Panc1 (cell line): ENCODE data around the gene AARS2. TPM values are rescaled to one million over a fixed set of nuclear protein-coding genes. Genes with fewer than 3 reads are reported as not detected.
A peak's percentile ranks its signal among the peaks of the same experiment; 100 is the strongest.

ENCODE experiments used
- ATAC-seq: fragments of 200-7000 bp; cut with Tn5 transposase; 2 replicates; pipeline ENCODE4 v1.9.1; 2020; ENCODE audit warnings: mild to moderate bottlenecking, moderate library complexity
- BruUV-seq: library from RNA; stranded (reverse); fragments of 400-500 nt; replicated peaks from 2 replicates; lab custom pipeline; 2021; lab: Mats Ljungman, UMichigan
- CTCF ChIA-PET: fragments of 300-600 bp; sonication (Branson Sonifier 250); formaldehyde crosslinking; loops from one replicate; lab custom pipeline; 2022; ENCODE audit warnings: antibody characterized with exemption; lab: Charles Lee
- POLR2A ChIA-PET: fragments of 300-600 bp; sonication (Branson Sonifier 250); formaldehyde crosslinking; loops from one replicate; lab custom pipeline; 2022; ENCODE audit warnings: antibody characterized with exemption; lab: Charles Lee
- DNase-seq: peaks from one replicate; pipeline ENCODE4 v3.0.0-alpha.2; 2010; ENCODE audit warnings: low read depth, low spot score
- H3K27ac ChIP-seq: 2 replicates; pipeline ENCODE4 v1.5.1; 2011; ENCODE audit warnings: mild to moderate bottlenecking, low read length, inconsistent platforms
- H3K27me3 ChIP-seq: fragments of 200-500 bp; sonication (Bioruptor generic); 2 replicates; pipeline ENCODE4 v1.6.0; 2014; ENCODE audit warnings: low read length, inconsistent platforms; ENCODE audit not compliant: control insufficient read depth, insufficient read depth
- H3K36me3 ChIP-seq: fragments of 200-500 bp; sonication (Bioruptor generic); 2 replicates; pipeline ENCODE4 v1.5.1; 2014; ENCODE audit warnings: inconsistent platforms, mild to moderate bottlenecking, low read length, moderate library complexity; ENCODE audit not compliant: control insufficient read depth, insufficient read depth
- H3K4me1 ChIP-seq: 2 replicates; pipeline ENCODE4 v1.5.1; 2011; ENCODE audit warnings: inconsistent platforms, mild to moderate bottlenecking, low read length, moderate library complexity; ENCODE audit not compliant: control insufficient read depth, insufficient read depth
- H3K4me3 ChIP-seq, 2 experiments: 2 replicates each; pipeline ENCODE4 v1.5.1; 2011 to 2012; ENCODE audit warnings: low read depth in 2 of 2, low read length in 2 of 2, mild to moderate bottlenecking in 2 of 2, inconsistent platforms in 1 of 2, moderate library complexity in 1 of 2
- H3K9me3 ChIP-seq: fragments of 200-500 bp; sonication (Bioruptor generic); 2 replicates; pipeline ENCODE4 v1.5.1; 2014; ENCODE audit warnings: low read depth, mild to moderate bottlenecking, inconsistent platforms, low read length, moderate library complexity; ENCODE audit not compliant: control insufficient read depth, insufficient read depth
- CTCF ChIP-seq: fragments of 450-650 bp; IDR thresholded peaks from 2 replicates; pipeline ENCODE4 v1.5.1; 2017; ENCODE audit warnings: mild to moderate bottlenecking
- POLR2AphosphoS5 ChIP-seq: IDR thresholded peaks from 2 replicates; pipeline ENCODE4 v1.6.1; 2012; ENCODE audit warnings: mild to moderate bottlenecking, low read depth, low read length, moderate library complexity
- SIN3A ChIP-seq: IDR thresholded peaks from 2 replicates; pipeline ENCODE4 v1.6.1; 2012; ENCODE audit warnings: low read depth, mild to moderate bottlenecking, low read length, moderate library complexity, borderline replicate concordance; ENCODE audit not compliant: insufficient read depth
- TCF7L2 ChIP-seq: IDR thresholded peaks from 2 replicates; pipeline ENCODE4 v1.6.1; 2011; ENCODE audit warnings: mild to moderate bottlenecking, low read depth, low read length, inconsistent platforms
- in situ Hi-C: cut with HindIII; loops from 2 replicates; pipeline ENCODE4 v1.10.0; 2016; ENCODE audit warnings: low sequenced_read_pairs, low pct_unique_long_range_greater_than_20kb
- intact Hi-C: fragments of 100-400 bp; cut with micrococcal nuclease; formaldehyde crosslinking; loops from one replicate; pipeline ENCODE4 v1.10.0; 2022; ENCODE audit not compliant: unreplicated experiment
- total RNA-seq: library from RNA; stranded (reverse); gene quantifications from one replicate; pipeline ENCODE4 v1.2.1, GENCODE V29; 2021; ENCODE audit not compliant: unreplicated experiment
- TF ChIP-seq, protein P1 (sequence below), 2 experiments: IDR thresholded peaks; 2 replicates each; pipeline ENCODE4 v1.6.1; 2011 to 2012; ENCODE audit warnings: low read depth in 2 of 2, control low read depth in 1 of 2, low read length in 1 of 2, mild to moderate bottlenecking in 1 of 2, moderate library complexity in 1 of 2; ENCODE audit not compliant: insufficient read depth in 1 of 2

AARS2 gene
- total RNA-seq, 1 experiment from 2014 or later, result 13.1 TPM

GRCh38 chr6:44269178-44269920 lies 43.8 kb downstream of the AARS2 start:
- TF ChIP-seq CTCF (no peak), TCF7L2 (no peak), POLR2AphosphoS5 (no peak), SIN3A (no peak)
- TF ChIP-seq, protein P1, sequence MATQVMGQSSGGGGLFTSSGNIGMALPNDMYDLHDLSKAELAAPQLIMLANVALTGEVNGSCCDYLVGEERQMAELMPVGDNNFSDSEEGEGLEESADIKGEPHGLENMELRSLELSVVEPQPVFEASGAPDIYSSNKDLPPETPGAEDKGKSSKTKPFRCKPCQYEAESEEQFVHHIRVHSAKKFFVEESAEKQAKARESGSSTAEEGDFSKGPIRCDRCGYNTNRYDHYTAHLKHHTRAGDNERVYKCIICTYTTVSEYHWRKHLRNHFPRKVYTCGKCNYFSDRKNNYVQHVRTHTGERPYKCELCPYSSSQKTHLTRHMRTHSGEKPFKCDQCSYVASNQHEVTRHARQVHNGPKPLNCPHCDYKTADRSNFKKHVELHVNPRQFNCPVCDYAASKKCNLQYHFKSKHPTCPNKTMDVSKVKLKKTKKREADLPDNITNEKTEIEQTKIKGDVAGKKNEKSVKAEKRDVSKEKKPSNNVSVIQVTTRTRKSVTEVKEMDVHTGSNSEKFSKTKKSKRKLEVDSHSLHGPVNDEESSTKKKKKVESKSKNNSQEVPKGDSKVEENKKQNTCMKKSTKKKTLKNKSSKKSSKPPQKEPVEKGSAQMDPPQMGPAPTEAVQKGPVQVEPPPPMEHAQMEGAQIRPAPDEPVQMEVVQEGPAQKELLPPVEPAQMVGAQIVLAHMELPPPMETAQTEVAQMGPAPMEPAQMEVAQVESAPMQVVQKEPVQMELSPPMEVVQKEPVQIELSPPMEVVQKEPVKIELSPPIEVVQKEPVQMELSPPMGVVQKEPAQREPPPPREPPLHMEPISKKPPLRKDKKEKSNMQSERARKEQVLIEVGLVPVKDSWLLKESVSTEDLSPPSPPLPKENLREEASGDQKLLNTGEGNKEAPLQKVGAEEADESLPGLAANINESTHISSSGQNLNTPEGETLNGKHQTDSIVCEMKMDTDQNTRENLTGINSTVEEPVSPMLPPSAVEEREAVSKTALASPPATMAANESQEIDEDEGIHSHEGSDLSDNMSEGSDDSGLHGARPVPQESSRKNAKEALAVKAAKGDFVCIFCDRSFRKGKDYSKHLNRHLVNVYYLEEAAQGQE (IDR thresholded peaks at IDR 0.05; ENCODE audit: insufficient read depth in 1 of 2, low read depth in 2 of 2, low read length in 1 of 2), result no peak
- H3K36me3 ChIP-seq, result no peaks in the 10 kb centered on the region; the same call in 1 of the 2 replicates
- DNase-seq (no peak), ATAC-seq (no peak)
- no peaks in the 10 kb centered on the region for H3K9me3 ChIP-seq
- H3K4me3 ChIP-seq, result no peak overlapping the region
- no peaks in the 10 kb centered on the region for H3K4me1 ChIP-seq
- ChIA-PET CTCF (interaction anchor here (0.8 to 2.0 kb wide), 5 partner anchors 36 to 68 kb away, joined by 3 to 18 read pairs (median 7); partner anchors contain the start of gene AARS2), POLR2A (no interaction called here)
- in situ Hi-C loops (no loop called here), intact Hi-C loops (loop anchor here (2.0 kb wide), 1 partner anchor 35 kb away; no protein-coding TSS in a partner anchor)
- peaks cover 16% of the 10 kb centered on the region for H3K27me3 ChIP-seq
- H3K27ac ChIP-seq, result no peak overlapping the region
- no TSS peak for BruUV-seq

DNA sequence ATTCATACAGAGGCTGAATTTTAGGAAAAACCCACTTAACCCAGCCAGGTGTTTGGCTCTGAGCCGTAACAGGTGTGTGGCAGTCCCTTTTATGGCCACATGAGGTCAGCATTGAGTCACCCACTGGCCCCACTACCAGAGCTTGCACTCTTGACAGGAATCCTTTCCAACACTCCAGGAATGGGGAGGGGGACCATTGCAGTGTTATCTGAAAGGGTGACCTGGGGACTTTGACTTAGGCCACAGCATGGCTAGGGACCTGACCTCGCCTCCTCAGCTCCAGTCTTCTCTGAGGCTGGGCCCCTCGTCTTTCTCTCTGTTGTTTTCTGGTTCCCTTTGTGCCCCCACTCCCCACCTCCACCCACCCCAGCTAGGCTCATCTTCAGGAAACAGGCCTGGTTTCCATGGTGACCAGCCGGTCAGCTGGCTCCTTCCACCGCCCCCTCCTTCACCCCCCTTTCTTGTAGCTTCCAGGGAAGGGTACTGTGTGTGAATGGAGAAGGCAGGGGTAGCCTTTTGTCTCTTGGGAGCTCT lies 45.0 kb downstream of the AARS2 start:
- no TSS peak for BruUV-seq
- ATAC-seq, result peak; percentile 34; the same call in 1 of the 2 replicates
- Histone ChIP-seq H3K4me1 (peaks cover 10% of the 10 kb centered on the region), H3K36me3 (no peaks in the 10 kb centered on the region; the same call in 1 of the 2 replicates), H3K4me3 (no peak overlapping the region), H3K27ac (no peak overlapping the region), H3K27me3 (peaks cover 16% of the 10 kb centered on the region), H3K9me3 (no peaks in the 10 kb centered on the region)
- TF ChIP-seq, protein P1 (IDR thresholded peaks at IDR 0.05; ENCODE audit: insufficient read depth in 1 of 2, low read depth in 2 of 2, low read length in 1 of 2), result 0 out of 4 replicates have a peak, but pooled peaks of 1 of the 2 experiments have one; percentile 15
- TF ChIP-seq POLR2AphosphoS5, result no peak
- TF ChIP-seq CTCF, result peak; percentile 98
- no peak for TF ChIP-seq TCF7L2
- no peak for TF ChIP-seq SIN3A
- no peak for DNase-seq
- in situ Hi-C loops, result no loop called here
- intact Hi-C loops, result loop anchor here (1.0 to 2.0 kb wide), 2 partner anchors 37 to 70 kb away; no protein-coding TSS in a partner anchor
- ChIA-PET CTCF (interaction anchor here (0.5 to 2.0 kb wide), 14 partner anchors 9 to 562 kb away, joined by 3 to 18 read pairs (median 4); partner anchors contain the start of genes AARS2 and CDC5L), POLR2A (interaction anchor here (0.7 kb wide), 1 partner anchor 190 kb away, joined by 6 read pairs; no protein-coding TSS in a partner anchor)
